Activated CD4-positive, CD25-positive, alpha-beta regulatory T cell treated with anti-CD3 and anti-CD28 coated beads, Interleukin-2, amount 50 U/mL, for 16 hours (primary cell): Measurements from ENCODE around the gene MEG3.

Source experiments
- DNase-seq: peaks from one replicate; pipeline ENCODE4 v3.0.0-alpha.2; 2020; ENCODE audit warnings: low read depth, low spot score

Gene MEG3

GRCh38 chr14:100880271-100881101, 54.6 kb downstream of the MEG3 start:
- no peak for DNase-seq

- DNase-seq: no peak
Measured at GRCh38 chr14:100881211-100882025, 55.5 kb downstream of the MEG3 start.

DNA sequence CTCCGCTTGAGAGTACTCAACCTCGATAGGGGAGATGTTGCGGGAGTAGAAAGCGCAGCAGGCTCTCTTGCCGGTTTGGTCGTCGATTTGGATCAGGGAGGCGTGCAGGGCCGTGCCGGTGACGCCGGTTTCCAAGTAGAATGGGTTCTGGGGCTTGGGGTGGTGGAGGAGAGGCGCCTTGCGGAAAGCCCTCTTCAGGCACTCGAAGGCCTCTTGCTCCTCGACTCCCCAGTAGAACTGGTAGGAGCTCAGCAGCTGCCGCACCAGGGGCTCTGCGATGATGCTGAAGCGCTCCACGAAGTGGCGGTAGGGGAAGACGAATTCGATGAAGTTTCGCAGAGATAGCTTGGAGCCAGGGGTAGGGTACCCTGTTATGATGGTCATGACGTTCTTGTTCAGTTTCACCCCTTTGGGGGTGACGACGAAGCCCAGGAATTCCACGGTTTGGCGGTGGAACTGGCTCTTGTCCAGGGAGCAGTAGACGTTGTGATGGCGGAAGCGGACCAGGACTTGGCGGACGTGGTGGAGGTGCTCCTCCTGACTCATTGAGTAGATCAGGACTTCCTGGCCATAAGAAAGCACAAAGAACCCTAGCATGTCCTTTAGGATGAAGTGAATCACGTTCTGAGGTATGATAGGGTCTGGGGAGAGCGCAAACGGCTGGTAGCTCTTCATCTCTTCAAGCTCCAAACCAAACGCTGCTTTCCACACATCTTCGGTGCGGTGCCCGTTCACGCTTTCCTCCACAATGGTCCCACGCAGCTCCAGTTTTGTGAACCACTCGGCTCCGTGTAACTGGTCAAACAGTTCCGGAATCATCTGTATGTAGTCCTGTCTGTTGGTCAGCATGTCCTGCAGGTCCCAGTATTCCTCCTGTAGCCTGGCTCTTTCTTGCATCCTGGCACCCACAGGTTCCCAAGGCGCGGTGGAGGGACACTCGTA, 56.4 kb downstream of the MEG3 start:
- no peak for DNase-seq

DNA sequence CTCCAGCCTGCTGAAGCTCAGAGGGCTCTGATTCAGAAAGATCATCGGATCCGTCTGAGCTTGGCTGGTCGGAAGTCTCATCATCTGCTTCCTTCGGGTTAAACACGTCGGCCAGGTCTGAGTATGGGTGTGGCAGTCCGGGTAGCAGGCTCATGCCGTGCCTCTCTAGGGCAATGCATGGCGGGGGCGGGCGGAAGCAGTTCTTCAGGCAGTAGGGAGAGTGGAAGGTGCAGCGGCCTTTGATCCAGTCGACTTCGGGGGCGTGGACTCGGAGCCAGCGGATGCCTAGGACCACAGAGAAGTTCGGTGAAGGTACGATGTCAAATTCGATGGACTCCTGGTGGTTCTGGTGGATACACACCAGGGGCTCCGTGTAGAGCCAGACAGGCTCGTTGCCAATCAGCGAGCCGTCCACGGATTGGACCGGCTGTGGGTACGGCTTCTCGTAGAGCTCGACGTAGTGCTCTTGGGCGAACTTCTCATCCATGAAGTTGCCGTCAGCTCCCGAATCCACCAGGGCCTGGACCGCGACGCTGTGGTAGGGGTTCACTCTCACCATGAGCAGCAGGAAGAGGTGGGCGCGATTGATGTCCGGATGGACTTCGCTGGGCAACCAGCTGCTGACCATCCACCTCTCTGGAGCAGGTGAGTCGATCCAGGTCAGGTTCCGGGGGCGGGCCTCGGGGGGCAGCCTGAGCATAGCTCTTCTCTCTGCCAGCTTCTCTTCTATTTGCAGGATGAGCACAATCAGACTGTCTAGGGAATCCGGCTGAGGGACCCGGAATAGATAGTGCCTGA, 57.3 kb downstream of the MEG3 start:
- no peak for DNase-seq

GRCh38 chr14:100883789-100884101, 57.8 kb downstream of the MEG3 start:
- no peak for DNase-seq

DNA sequence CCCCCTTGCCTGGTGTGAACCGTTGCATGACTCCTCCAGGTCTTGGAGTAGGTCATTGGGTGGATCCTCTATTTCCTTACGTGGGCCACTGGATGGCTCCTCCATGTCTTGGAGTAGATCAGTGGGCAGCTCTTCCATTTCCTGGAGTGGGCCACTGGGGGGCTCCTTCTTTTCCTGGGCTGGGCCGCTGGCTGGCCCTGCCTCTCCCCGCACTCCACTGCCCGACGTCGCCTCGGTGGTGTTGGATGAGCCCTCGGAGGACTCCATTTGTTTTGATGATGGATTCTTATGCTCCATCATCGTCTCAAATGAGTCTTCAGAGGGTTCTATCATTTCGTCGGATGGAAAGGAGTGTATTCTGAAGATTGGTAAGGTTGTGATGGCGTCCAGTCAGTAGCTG, 58.5 kb downstream of the MEG3 start:
- no peak for DNase-seq

DNA sequence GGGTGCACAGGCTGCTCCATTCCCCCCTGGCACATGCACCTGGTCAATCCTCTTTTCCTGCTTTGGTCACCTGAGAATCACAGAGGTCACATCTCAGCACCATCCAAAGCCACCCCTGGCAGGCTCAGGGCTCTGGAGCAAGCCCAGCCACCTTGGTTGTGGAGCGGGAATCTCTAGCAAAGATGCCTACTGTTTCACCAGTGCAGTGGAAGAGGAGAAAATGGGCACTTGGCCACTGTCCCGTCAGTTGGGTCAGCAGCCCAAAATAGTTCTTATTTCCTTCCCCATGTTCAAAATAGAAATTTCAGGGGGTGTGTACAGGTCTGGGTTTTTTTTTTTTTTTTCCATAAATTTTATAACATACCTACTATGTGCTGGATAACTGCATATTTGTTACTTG, 59.3 kb downstream of the MEG3 start:
- no peak for DNase-seq

DNA sequence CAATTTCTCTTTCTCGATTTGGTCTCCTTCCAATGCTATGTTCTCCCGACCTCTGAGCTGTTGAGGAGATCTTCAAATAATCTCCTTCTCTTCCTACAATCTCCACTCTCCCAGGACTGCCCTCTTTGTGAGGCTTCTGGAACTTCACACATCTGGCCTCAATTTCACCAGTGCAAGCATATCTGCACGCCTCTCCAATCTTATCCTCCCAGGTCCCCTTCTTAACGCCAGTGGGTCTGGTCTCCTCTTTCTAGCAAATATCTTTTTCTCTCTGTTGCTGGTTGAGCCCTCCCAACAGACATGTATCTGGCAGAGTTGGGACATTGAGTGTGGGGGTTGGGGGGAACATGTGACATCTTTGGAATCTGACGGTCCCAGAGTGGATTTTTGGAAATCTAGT, 59.7 kb downstream of the MEG3 start:
- DNase-seq: no peak

DNA sequence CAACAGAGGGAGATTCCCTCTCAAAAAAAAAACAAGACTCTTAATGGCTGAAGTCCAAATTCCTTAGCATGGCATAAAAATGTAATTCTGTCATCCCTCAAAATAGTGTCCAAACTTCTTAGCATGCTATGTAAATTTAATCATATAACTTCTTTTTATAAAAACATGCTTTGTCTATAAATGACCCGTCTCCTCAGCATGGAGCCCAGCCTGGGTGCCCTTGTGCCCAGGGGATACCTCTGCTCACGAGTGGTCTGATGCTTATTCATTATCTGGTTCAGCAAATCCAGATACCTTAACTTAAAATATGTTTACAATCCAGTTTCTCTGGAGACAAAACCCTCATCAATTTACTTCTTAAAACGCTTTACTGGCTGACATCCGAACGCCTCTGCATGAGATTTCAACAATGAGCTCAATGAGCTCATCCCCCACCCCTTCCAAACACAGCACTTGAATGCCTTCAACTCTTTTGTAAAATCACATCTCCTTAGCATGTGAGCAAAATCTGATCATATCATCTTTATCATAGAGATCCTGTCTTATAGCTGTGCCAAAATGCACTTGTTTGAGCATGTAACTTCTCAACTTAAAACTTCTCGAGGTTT, 61.9 kb downstream of the MEG3 start:
- DNase-seq: no peak

GRCh38 chr14:100888789-100889315, 62.9 kb downstream of the MEG3 start:
- DNase-seq: no peak

DNA sequence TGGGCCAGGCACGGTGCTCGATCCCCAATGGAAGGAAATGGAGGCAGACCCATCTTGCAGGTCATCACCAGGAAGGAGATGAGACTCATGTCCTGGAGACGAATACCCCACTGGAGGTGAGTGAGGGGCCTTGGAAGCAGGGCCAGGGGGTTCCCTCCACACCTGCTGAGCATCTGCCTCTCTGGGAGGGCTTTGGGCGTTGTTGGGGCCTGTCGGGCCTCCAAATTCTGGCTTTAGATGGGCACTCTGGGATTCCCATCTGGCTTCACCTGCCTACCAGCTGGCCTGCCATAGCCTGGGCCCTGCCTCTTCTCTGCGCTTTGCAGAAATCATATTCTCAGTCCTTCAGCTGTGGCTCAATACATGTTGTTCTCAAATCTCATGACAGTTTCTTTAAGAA, 63.7 kb downstream of the MEG3 start:
- no peak for DNase-seq

DNA sequence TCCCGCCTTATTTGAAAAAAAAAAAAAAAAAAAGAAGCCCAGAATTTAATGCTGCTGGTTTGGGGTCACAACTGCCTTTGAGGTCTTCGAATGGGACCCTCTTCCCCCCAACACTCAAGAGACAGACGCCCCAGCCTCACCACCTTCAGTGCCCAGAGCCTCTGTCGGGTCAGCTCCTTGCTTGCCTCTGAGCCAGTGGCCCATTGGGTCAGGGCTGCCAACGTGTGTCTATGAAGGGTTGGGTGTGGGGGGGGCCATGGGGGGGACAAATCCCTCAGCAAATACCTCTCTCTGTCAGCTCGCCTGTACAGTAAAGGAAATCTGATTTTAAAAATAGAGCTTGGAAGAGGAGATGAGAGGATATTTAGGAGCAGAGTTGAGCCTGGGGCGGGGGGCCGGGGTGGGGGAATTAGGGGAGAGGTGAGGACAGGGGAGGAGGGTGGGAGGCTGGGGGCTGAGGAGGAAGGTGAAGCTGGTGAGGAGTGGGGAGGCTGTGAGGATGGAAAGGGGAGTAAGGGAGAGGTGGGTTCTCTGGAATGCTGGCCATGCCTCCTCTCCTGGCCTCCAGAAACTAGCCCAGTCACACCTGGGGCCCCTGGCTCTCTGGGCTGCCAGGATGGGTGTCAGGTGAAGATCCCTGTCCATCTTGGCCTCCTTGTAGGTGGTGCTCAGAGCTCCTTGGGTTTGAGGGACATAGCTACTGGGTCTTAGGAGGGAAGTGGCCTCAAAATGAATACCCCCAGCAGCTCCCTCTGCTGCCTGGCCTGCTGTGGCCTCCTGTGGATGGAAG, 64.3 kb downstream of the MEG3 start:
- no peak for DNase-seq

GRCh38 chr14:100891051-100891450, 65.1 kb downstream of the MEG3 start:
- DNase-seq: no peak

- DNase-seq: no peak
Measured at GRCh38 chr14:100891501-100892445, 65.9 kb downstream of the MEG3 start.

GRCh38 chr14:100892496-100893227, 66.7 kb downstream of the MEG3 start:
- DNase-seq: no peak

DNA sequence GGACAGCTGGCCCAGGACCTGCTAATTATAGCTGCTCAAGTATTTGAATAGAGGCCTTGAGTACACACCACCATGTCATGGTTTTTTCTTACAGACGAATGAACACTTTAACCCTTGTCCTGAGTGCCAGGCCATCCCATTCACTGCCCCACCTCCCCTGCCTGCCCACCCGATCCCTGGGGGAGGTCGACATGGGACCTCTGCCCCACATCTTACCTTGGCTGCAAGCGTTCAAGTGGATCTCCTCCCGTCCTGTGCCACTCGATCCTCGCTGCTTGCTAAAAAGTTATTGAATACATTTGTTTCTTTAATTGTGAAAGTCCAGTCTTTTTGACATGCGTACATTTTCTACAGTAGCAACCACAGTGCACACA, 67.3 kb downstream of the MEG3 start:
- DNase-seq: no peak

DNA sequence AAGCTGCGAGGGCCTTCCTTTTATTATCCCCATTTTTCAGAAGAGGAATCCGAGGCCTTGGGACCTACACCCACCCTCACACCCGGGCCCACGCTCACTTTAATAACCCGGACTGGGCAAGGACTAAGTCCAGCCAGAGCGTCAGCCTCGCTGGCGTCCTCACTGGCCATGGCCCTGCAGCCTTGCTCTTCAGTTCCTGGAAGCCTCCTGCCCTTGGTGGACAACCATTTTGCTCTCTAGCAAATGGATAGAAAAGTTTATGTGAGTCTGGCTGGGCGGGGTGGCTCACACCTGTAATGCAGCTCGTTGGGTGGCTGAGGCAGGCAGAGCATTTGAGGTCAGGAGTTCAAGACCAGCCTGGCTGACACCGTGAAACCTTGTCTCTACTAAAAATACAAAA, 67.8 kb downstream of the MEG3 start:
- no peak for DNase-seq

DNA sequence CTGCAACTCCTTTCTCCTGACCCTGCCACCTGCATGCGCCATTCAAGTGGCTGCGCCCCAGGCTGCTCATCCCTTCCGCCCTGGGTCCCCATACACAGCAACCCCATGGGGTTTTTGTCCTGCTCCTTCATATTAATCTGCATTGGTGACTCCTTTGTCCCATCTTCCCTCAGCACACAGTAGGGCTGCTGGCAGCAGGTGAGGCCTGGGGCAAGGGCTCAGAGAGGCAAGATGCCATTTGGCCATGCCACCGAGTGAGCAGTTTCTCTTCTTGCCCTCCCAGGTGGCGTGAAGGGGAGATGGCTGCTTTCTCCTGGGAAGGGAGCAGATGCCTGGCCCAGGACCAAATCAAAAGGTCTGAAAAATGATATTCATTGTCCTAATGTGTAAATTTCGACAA, 68.5 kb downstream of the MEG3 start:
- DNase-seq: no peak
